Smooth muscle cell (in vitro differentiated cells): Measurements from ENCODE around the gene MTERF4. TPM values are rescaled to one million over a fixed set of nuclear protein-coding genes. Genes with fewer than 3 reads are reported as not detected.

Experiments used
- DNase-seq: peaks from one replicate; lab custom pipeline; 2025; ENCODE audit not compliant: unreplicated experiment; lab: John Stamatoyannopoulos, UW
- H2AFZ ChIP-seq: fragments of 200-600 bp; sonication (generic); 2 replicates; pipeline ENCODE4 v1.6.0; 2016; ENCODE audit warnings: antibody characterized with exemption, low read depth, mild to moderate bottlenecking
- H3F3A ChIP-seq: fragments of 200-600 bp; sonication (generic); 2 replicates; pipeline ENCODE4 v1.6.0; 2017; ENCODE audit warnings: antibody characterized with exemption, low read depth
- H3K27ac ChIP-seq: fragments of 200-600 bp; sonication (generic); 2 replicates; pipeline ENCODE4 v1.5.1; 2016; ENCODE audit warnings: low read depth, mild to moderate bottlenecking
- H3K27me3 ChIP-seq: fragments of 200-600 bp; sonication (generic); 2 replicates; pipeline ENCODE4 v1.6.1; 2016; ENCODE audit warnings: low read depth, mild to moderate bottlenecking
- H3K36me3 ChIP-seq: fragments of 200-600 bp; sonication (generic); 2 replicates; pipeline ENCODE4 v1.5.1; 2016; ENCODE audit warnings: low read depth
- H3K4me1 ChIP-seq: fragments of 200-600 bp; sonication (generic); 2 replicates; pipeline ENCODE4 v1.5.1; 2016; ENCODE audit warnings: low read depth
- H3K4me2 ChIP-seq: fragments of 200-600 bp; sonication (generic); 2 replicates; pipeline ENCODE4 v1.6.0; 2016; ENCODE audit warnings: mild to moderate bottlenecking
- H3K4me3 ChIP-seq: fragments of 200-600 bp; sonication (generic); 2 replicates; pipeline ENCODE4 v1.5.1; 2016; ENCODE audit warnings: mild to moderate bottlenecking
- H3K79me2 ChIP-seq: fragments of 200-600 bp; sonication (generic); 2 replicates; pipeline ENCODE4 v1.6.0; 2016; ENCODE audit warnings: low read depth, mild to moderate bottlenecking
- H3K9ac ChIP-seq: fragments of 200-600 bp; sonication (generic); 2 replicates; pipeline ENCODE4 v1.6.0; 2016; ENCODE audit warnings: low read depth
- H3K9me3 ChIP-seq: fragments of 200-600 bp; sonication (generic); replicated peaks from 2 replicates; pipeline ENCODE4 v1.5.1; 2016; ENCODE audit warnings: low read depth
- H4K20me1 ChIP-seq: fragments of 200-600 bp; sonication (generic); 2 replicates; pipeline ENCODE4 v1.6.0; 2016; ENCODE audit warnings: low read depth
- WGBS: methylation state at CpG from one replicate; pipeline ENCODE4 v1.1.7; 2016; ENCODE audit warnings: low lambda C conversion rate; 5-methylcytosine and 5-hydroxymethylcytosine counted together
- polyA plus RNA-seq: library from polyadenylated mRNA; unstranded; fragments of >200 nt; fragmentation: Nextera tagmentation; extraction: Ambion mirVana; gene quantifications from 2 replicates; pipeline ENCODE4 v1.2.1, GENCODE V29; 2016
- total RNA-seq: library from RNA; depleted of rRNA; stranded (reverse); fragments of >200 nt; gene quantifications from 2 replicates; pipeline ENCODE4 v1.2.3, GENCODE V29; 2014
- TF ChIP-seq, protein P1 (sequence below): fragments of 200-600 bp; sonication (generic); IDR thresholded peaks from 2 replicates; pipeline ENCODE4 v1.5.1; 2017; ENCODE audit warnings: borderline replicate concordance, mild to moderate bottlenecking, antibody characterized with exemption; ENCODE audit not compliant: insufficient read depth, poor library complexity, severe bottlenecking

MTERF4 gene, protein sequence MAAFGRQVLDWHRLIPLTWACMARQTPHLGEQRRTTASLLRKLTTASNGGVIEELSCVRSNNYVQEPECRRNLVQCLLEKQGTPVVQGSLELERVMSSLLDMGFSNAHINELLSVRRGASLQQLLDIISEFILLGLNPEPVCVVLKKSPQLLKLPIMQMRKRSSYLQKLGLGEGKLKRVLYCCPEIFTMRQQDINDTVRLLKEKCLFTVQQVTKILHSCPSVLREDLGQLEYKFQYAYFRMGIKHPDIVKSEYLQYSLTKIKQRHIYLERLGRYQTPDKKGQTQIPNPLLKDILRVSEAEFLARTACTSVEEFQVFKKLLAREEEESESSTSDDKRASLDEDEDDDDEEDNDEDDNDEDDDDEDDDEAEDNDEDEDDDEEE
- total RNA-seq (27.3 and 38.6 TPM in 2 replicates), polyA plus RNA-seq (13.7 and 18.6 TPM in 2 replicates)

GRCh38 chr2:241102239-241102803, at the start of gene MTERF4:
Gene MTERF4 (minus strand): TSS chr2:241102287. CDS start chr2:241102273, 14 bp downstream.
- peak; percentile 42 for DNase-seq
- H3K4me1 ChIP-seq = peaks cover 6% of the 10 kb centered on the region
- peaks cover 1% of the 10 kb centered on the region for H3K36me3 ChIP-seq
- no peaks in the 10 kb centered on the region for H3K27me3 ChIP-seq
- H3K4me3 ChIP-seq = peak within 1 kb of the TSS; percentile 79
- TF ChIP-seq, protein P1, sequence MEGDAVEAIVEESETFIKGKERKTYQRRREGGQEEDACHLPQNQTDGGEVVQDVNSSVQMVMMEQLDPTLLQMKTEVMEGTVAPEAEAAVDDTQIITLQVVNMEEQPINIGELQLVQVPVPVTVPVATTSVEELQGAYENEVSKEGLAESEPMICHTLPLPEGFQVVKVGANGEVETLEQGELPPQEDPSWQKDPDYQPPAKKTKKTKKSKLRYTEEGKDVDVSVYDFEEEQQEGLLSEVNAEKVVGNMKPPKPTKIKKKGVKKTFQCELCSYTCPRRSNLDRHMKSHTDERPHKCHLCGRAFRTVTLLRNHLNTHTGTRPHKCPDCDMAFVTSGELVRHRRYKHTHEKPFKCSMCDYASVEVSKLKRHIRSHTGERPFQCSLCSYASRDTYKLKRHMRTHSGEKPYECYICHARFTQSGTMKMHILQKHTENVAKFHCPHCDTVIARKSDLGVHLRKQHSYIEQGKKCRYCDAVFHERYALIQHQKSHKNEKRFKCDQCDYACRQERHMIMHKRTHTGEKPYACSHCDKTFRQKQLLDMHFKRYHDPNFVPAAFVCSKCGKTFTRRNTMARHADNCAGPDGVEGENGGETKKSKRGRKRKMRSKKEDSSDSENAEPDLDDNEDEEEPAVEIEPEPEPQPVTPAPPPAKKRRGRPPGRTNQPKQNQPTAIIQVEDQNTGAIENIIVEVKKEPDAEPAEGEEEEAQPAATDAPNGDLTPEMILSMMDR = no peak
- H3K79me2 ChIP-seq = peaks cover 28% of the 10 kb centered on the region
- peaks cover 9% of the 10 kb centered on the region for H4K20me1 ChIP-seq
- H3K9ac ChIP-seq = peak within 1 kb of the TSS; percentile 83
- H3K27ac ChIP-seq = peak within 1 kb of the TSS; percentile 53
- WGBS = under 1% methylated on average over 56 of the region's 56 CpGs
- no peaks in the 10 kb centered on the region for H3K9me3 ChIP-seq
- H3K4me2 ChIP-seq = peak within 1 kb of the TSS; percentile 87
- H2AFZ ChIP-seq = peak within 1 kb of the TSS; percentile 97
- H3F3A ChIP-seq = no peaks in the 10 kb centered on the region

- TF ChIP-seq, protein P1 = no peak
- Histone ChIP-seq H2AFZ (peak overlapping the region; percentile 81), H3K4me1 (peaks cover 6% of the 10 kb centered on the region), H4K20me1 (peaks cover 11% of the 10 kb centered on the region), H3K27me3 (no peaks in the 10 kb centered on the region), H3K4me3 (peak overlapping the region; percentile 89), H3K27ac (peak overlapping the region; percentile 17), H3K36me3 (peaks cover 3% of the 10 kb centered on the region), H3K9ac (peak overlapping the region; percentile 81), H3F3A (no peaks in the 10 kb centered on the region), H3K4me2 (peak overlapping the region; percentile 91), H3K79me2 (peaks cover 13% of the 10 kb centered on the region), H3K9me3 (no peaks in the 10 kb centered on the region)
- 16% methylated on average over 32 of the region's 37 CpGs for WGBS
- DNase-seq = no peak
These were observed 48.8 kb upstream of the MTERF4 start for GRCh38 chr2:241150660-241151530.

DNA sequence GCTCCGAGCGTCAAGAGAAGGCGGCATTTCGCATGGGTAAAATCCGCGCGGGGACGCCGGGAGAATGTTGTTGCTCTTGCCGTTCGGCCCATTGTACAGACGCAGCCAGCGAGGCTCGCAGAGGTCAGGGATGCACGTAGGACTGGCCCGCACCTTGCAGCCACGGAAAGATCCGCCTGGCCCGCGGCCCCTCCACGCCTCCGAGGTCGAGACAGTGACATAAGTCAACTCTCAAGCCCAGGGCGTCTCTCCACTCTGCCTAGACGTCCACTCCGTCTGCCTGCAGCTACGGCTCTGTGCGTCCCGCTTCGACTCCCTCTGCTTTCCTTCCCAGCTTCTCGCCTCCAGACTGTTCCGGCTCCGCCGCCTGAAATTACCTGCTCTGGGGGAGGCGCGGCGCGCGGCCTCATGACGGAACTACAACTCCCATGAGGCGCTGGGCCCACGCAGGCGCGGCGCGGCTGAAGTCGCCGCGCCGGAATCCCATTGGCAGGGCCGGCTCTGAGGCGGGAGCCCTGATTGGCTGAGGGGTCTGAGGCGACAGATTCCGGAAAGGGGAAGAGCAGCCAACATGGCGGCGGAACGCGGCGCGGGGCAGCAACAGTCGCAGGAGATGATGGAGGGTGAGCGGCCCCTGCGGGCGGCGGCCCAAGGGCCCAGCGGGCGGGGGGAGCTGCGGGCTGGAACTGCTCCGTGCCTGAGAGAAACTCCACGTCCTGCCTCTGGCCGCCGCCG, 48.0 kb upstream of the MTERF4 start, which contains the start of gene PPP1R7:
Gene PPP1R7, plus strand, starts transcription at position 543 of the 735 bp plus-strand sequence. Its CDS starts 29 bp downstream, at position 572.
- peaks cover 11% of the 10 kb centered on the region for H4K20me1 ChIP-seq
- 2% methylated on average over 69 of the region's 73 CpGs for WGBS
- no peaks in the 10 kb centered on the region for H3F3A ChIP-seq
- DNase-seq = peak; percentile 81
- TF ChIP-seq, protein P1 = peak; percentile 10
- peaks cover 6% of the 10 kb centered on the region for H3K4me1 ChIP-seq
- H2AFZ ChIP-seq = peak within 1 kb of the TSS; percentile 81
- H3K27ac ChIP-seq = peak within 1 kb of the TSS; percentile 17
- peak within 1 kb of the TSS; percentile 81 for H3K9ac ChIP-seq
- no peaks in the 10 kb centered on the region for H3K9me3 ChIP-seq
- H3K4me2 ChIP-seq = peak within 1 kb of the TSS; percentile 91
- peak within 1 kb of the TSS; percentile 89 for H3K4me3 ChIP-seq
- H3K36me3 ChIP-seq = peaks cover 3% of the 10 kb centered on the region
- peaks cover 13% of the 10 kb centered on the region for H3K79me2 ChIP-seq
- no peaks in the 10 kb centered on the region for H3K27me3 ChIP-seq
